HCT116 (cell line): ENCODE measurements around the gene MRPS23. TPM values are rescaled to one million over a fixed set of nuclear protein-coding genes. Genes with fewer than 3 reads are reported as not detected.

Experiments used
- ATAC-seq: fragments of 200-7000 bp; cut with Tn5 transposase; 2 replicates; pipeline ENCODE4 v1.9.1; 2020; ENCODE audit warnings: mild to moderate bottlenecking, moderate library complexity
- BruUV-seq: library from RNA; stranded (reverse); fragments of 400-500 nt; replicated peaks from 2 replicates; lab custom pipeline; 2021; lab: Mats Ljungman, UMichigan
- CTCF ChIA-PET: fragments of 300-600 bp; sonication (Branson Sonifier 250); formaldehyde crosslinking; loops from one replicate; lab custom pipeline; 2021; ENCODE audit warnings: antibody characterized with exemption; lab: Charles Lee
- POLR2A ChIA-PET: fragments of 300-600, 350-600 bp; sonication (Branson Sonifier 250); formaldehyde crosslinking; loops from one replicate; lab custom pipeline; 2021; ENCODE audit warnings: antibody characterized with exemption; lab: Charles Lee
- RAD21 ChIA-PET, 2 experiments: fragments of 300-600 bp; sonication (Branson Sonifier 250); formaldehyde crosslinking; loops; one replicate each; lab custom pipeline; 2023; ENCODE audit warnings: low total read pairs in 2 of 2; ENCODE audit not compliant: uncharacterized antibody in 2 of 2, unreplicated experiment in 2 of 2, low non-redundant PET in 1 of 2; lab: Charles Lee
- DNase-seq: peaks from one replicate; pipeline ENCODE4 v3.0.0-alpha.2; 2010; ENCODE audit warnings: low read depth, low spot score
- H2AFZ ChIP-seq: fragments of 200-600 bp; shearing (Covaris generic), sonication (generic); 2 replicates; pipeline ENCODE4 v1.6.1; 2017; ENCODE audit warnings: low read depth, mixed run types, mixed read lengths, antibody characterized with exemption, low read length; ENCODE audit not compliant: poor library complexity, severe bottlenecking
- H3K27ac ChIP-seq: 2 replicates; pipeline ENCODE4 v1.5.1; 2012; ENCODE audit warnings: low read depth, low read length
- H3K27me3 ChIP-seq: fragments of 200-600 bp; sonication (generic); 2 replicates; pipeline ENCODE4 v1.6.1; 2016; ENCODE audit warnings: mixed run types, low read length, mixed read lengths; ENCODE audit not compliant: insufficient read depth
- H3K36me3 ChIP-seq, 2 experiments: fragments of 200-500 bp in 1 of 2; fragments of 200-600 bp in 1 of 2; sonication (Bioruptor generic) in 1 of 2; sonication (generic) in 1 of 2; 2 replicates each; pipeline versions ENCODE4 v1.5.1 to v1.6.1; 2014 to 2016; ENCODE audit warnings: low read length in 2 of 2, inconsistent platforms in 1 of 2, mixed read lengths in 1 of 2, mixed run types in 1 of 2; ENCODE audit not compliant: insufficient read depth in 2 of 2, control insufficient read depth in 1 of 2
- H3K4me1 ChIP-seq, 2 experiments: fragments of 200-600 bp in 1 of 2; sonication (generic) in 1 of 2; 2 replicates each; pipeline versions ENCODE4 v1.5.1 to v1.6.1; 2012 to 2017; ENCODE audit warnings: low read length in 2 of 2, inconsistent platforms in 1 of 2, mild to moderate bottlenecking in 1 of 2, mixed read lengths in 1 of 2, mixed run types in 1 of 2, moderate library complexity in 1 of 2; ENCODE audit not compliant: insufficient read depth in 2 of 2, control insufficient read depth in 1 of 2
- H3K4me2 ChIP-seq: fragments of 200-600 bp; sonication (generic); 2 replicates; pipeline ENCODE4 v1.6.1; 2017; ENCODE audit warnings: mixed run types, low read length, mixed read lengths
- H3K4me3 ChIP-seq, 2 experiments: fragments of 200-600 bp in 1 of 2; sonication (generic) in 1 of 2; replicated peaks in 1 of 2; 2 replicates each; pipeline ENCODE4 v1.5.1; 2011 to 2016; ENCODE audit warnings: low read length in 2 of 2, control low read depth in 1 of 2, low read depth in 1 of 2, mild to moderate bottlenecking in 1 of 2, mixed read lengths in 1 of 2, mixed run types in 1 of 2
- H3K79me2 ChIP-seq: fragments of 200-600 bp; sonication (generic); 2 replicates; pipeline ENCODE4 v1.6.1; 2017; ENCODE audit warnings: mild to moderate bottlenecking, mixed run types, low read length, moderate library complexity, mixed read lengths; ENCODE audit not compliant: insufficient read depth
- H3K9ac ChIP-seq: fragments of 200-600 bp; sonication (generic); 2 replicates; pipeline ENCODE4 v1.6.1; 2016; ENCODE audit warnings: low read length, mixed read lengths
- H3K9me2 ChIP-seq: fragments of 200-600 bp; sonication (generic), shearing (Covaris generic); 2 replicates; pipeline ENCODE4 v1.6.1; 2017; ENCODE audit warnings: mixed run types, mild to moderate bottlenecking, moderate library complexity; ENCODE audit not compliant: insufficient read depth
- H3K9me3 ChIP-seq, 2 experiments: fragments of 200-500 bp in 1 of 2; fragments of 200-600 bp in 1 of 2; sonication (Bioruptor generic) in 1 of 2; sonication (generic) in 1 of 2; 2 replicates each; pipeline ENCODE4 v1.6.1; 2014 to 2017; ENCODE audit warnings: low read length in 2 of 2, mixed read lengths in 2 of 2, inconsistent platforms in 1 of 2, low read depth in 1 of 2, mild to moderate bottlenecking in 1 of 2, mixed run types in 1 of 2, moderate library complexity in 1 of 2; ENCODE audit not compliant: control insufficient read depth in 1 of 2, insufficient read depth in 1 of 2
- H4K20me1 ChIP-seq: fragments of 200-600 bp; sonication (generic), shearing (Covaris generic); 2 replicates; pipeline ENCODE4 v1.6.1; 2017; ENCODE audit warnings: mixed run types, mild to moderate bottlenecking, moderate library complexity; ENCODE audit not compliant: insufficient read depth
- CEBPB ChIP-seq: IDR thresholded peaks from 2 replicates; pipeline ENCODE4 v1.6.1; 2012; ENCODE audit warnings: low read depth
- EZH2 ChIP-seq: fragments of 200-600 bp; sonication (generic); IDR thresholded peaks from 2 replicates; pipeline ENCODE4 v1.6.1; 2017; ENCODE audit warnings: antibody characterized with exemption, mixed run types
- FOSL1 ChIP-seq: IDR thresholded peaks from 2 replicates; pipeline ENCODE4 v1.6.1; 2012; ENCODE audit warnings: low read depth
- JUND ChIP-seq: IDR thresholded peaks from 2 replicates; pipeline ENCODE4 v1.6.1; 2012
- SIN3A ChIP-seq: IDR thresholded peaks from 2 replicates; pipeline ENCODE4 v1.6.1; 2012; ENCODE audit warnings: low read depth
- SP1 ChIP-seq: IDR thresholded peaks from 2 replicates; pipeline ENCODE4 v1.6.1; 2012; ENCODE audit warnings: low read depth
- ZFX ChIP-seq: fragments of 450-650 bp; IDR thresholded peaks from 2 replicates; pipeline ENCODE4 v1.6.1; 2017
- intact Hi-C: fragments of 100-400 bp; cut with micrococcal nuclease; formaldehyde crosslinking; loops from 2 replicates; pipeline ENCODE4 v1.10.0; 2022
- total RNA-seq: library from RNA; stranded (reverse); gene quantifications from one replicate; pipeline ENCODE4 v1.2.1, GENCODE V29; 2021; ENCODE audit not compliant: unreplicated experiment
- TF ChIP-seq, protein P1 (sequence below): IDR thresholded peaks from 2 replicates; pipeline ENCODE4 v1.6.1; 2012
- TF ChIP-seq, protein P2 (sequence below), 3 experiments: fragments of 200-600 bp in 1 of 3; sonication (generic) in 1 of 3; IDR thresholded peaks in 2 of 3; conservative IDR thresholded peaks in 1 of 3; 2 replicates each; pipeline ENCODE4 v1.5.1; 2012 to 2017; ENCODE audit warnings: low read depth in 2 of 3, low read length in 2 of 3, antibody characterized with exemption in 1 of 3, borderline replicate concordance in 1 of 3, control low read depth in 1 of 3, mild to moderate bottlenecking in 1 of 3, mixed read lengths in 1 of 3, mixed run types in 1 of 3, moderate library complexity in 1 of 3; ENCODE audit not compliant: insufficient read depth in 1 of 3
- TF ChIP-seq, protein P3 (sequence below): IDR thresholded peaks from 2 replicates; pipeline ENCODE4 v1.6.1; 2011; ENCODE audit warnings: mild to moderate bottlenecking, low read length, moderate library complexity; ENCODE audit not compliant: insufficient replicate concordance; ENCODE audit errors: extremely low read depth
- TF ChIP-seq, protein P4 (sequence below): IDR thresholded peaks from 2 replicates; pipeline ENCODE4 v1.6.1; 2012

The MRPS23 gene
- total RNA-seq, 1 experiment from 2014 or later: 109 TPM

DNA sequence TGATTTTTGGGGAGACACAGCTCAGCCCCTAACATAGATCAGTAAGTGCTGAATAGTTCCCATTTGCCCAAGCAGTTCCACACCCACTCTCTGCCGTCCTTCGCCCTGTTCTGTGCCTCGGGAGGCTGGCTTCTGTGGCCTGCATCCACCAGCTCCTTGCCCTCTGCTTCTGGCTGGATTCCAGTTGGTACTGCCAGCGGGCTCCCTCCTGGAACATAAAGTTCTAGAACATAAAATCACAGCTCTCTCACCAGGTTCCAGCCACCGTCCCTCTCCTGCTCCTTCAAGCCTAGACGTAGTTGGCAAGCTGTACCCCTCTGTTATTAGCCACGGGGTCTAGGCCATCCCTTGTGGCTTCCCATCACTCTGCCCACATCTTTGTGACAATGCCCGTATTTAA, 3.9 kb upstream of the MRPS23 start:
- ATAC-seq (no peak), DNase-seq (no peak)
- Histone ChIP-seq H3K4me2 (no peak overlapping the region), H3K27ac (no peak overlapping the region), H4K20me1 (no peaks in the 10 kb centered on the region), H3K9ac (no peak overlapping the region), H3K4me3 (no peak overlapping the region), H2AFZ (no peak overlapping the region), H3K27me3 (no peaks in the 10 kb centered on the region), H3K9me3 (no peaks in the 10 kb centered on the region), H3K79me2 (peaks cover 17% of the 10 kb centered on the region), H3K9me2 (no peaks in the 10 kb centered on the region), H3K4me1 (peaks cover 14 to 43% of the 10 kb centered on the region in 2 experiments), H3K36me3 (no peaks in the 10 kb centered on the region; a peak in 1 of 4 replicates)
- BruUV-seq: no TSS peak
- RAD21 ChIA-PET: no interaction called here
- POLR2A ChIA-PET: no interaction called here
- CTCF ChIA-PET: interaction anchor here (1.1 to 12.4 kb wide), 2 partner anchors 142 to 319 kb away, joined by 4 to 288 read pairs; partner anchors contain the start of gene VEZF1
- TF ChIP-seq FOSL1 (no peak), SIN3A (no peak), JUND (no peak), ZFX (no peak), SP1 (no peak), CEBPB (no peak), EZH2 (no peak)
- TF ChIP-seq, protein P1, sequence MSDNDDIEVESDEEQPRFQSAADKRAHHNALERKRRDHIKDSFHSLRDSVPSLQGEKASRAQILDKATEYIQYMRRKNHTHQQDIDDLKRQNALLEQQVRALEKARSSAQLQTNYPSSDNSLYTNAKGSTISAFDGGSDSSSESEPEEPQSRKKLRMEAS: no peak
- TF ChIP-seq, protein P2, sequence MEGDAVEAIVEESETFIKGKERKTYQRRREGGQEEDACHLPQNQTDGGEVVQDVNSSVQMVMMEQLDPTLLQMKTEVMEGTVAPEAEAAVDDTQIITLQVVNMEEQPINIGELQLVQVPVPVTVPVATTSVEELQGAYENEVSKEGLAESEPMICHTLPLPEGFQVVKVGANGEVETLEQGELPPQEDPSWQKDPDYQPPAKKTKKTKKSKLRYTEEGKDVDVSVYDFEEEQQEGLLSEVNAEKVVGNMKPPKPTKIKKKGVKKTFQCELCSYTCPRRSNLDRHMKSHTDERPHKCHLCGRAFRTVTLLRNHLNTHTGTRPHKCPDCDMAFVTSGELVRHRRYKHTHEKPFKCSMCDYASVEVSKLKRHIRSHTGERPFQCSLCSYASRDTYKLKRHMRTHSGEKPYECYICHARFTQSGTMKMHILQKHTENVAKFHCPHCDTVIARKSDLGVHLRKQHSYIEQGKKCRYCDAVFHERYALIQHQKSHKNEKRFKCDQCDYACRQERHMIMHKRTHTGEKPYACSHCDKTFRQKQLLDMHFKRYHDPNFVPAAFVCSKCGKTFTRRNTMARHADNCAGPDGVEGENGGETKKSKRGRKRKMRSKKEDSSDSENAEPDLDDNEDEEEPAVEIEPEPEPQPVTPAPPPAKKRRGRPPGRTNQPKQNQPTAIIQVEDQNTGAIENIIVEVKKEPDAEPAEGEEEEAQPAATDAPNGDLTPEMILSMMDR (IDR thresholded peaks at IDR 0.05 in 2 of 3, conservative IDR thresholded peaks at IDR 0.05 in 1 of 3; ENCODE audit: borderline replicate concordance in 1 of 3, insufficient read depth in 1 of 3, low read depth in 2 of 3, low read length in 2 of 3): no peak
- TF ChIP-seq, protein P3, sequence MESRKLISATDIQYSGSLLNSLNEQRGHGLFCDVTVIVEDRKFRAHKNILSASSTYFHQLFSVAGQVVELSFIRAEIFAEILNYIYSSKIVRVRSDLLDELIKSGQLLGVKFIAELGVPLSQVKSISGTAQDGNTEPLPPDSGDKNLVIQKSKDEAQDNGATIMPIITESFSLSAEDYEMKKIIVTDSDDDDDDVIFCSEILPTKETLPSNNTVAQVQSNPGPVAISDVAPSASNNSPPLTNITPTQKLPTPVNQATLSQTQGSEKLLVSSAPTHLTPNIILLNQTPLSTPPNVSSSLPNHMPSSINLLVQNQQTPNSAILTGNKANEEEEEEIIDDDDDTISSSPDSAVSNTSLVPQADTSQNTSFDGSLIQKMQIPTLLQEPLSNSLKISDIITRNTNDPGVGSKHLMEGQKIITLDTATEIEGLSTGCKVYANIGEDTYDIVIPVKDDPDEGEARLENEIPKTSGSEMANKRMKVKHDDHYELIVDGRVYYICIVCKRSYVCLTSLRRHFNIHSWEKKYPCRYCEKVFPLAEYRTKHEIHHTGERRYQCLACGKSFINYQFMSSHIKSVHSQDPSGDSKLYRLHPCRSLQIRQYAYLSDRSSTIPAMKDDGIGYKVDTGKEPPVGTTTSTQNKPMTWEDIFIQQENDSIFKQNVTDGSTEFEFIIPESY: no peak
- TF ChIP-seq, protein P4, sequence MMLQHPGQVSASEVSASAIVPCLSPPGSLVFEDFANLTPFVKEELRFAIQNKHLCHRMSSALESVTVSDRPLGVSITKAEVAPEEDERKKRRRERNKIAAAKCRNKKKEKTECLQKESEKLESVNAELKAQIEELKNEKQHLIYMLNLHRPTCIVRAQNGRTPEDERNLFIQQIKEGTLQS: no peak
- intact Hi-C loops: no loop called here
